ENCODE results near the gene GSG1L. TPM values are rescaled to one million over a fixed set of nuclear protein-coding genes. Genes with fewer than 3 reads are reported as not detected.

GSG1L gene
- total RNA-seq, 1 donor from 2014 or later: 1.6 TPM

DNA sequence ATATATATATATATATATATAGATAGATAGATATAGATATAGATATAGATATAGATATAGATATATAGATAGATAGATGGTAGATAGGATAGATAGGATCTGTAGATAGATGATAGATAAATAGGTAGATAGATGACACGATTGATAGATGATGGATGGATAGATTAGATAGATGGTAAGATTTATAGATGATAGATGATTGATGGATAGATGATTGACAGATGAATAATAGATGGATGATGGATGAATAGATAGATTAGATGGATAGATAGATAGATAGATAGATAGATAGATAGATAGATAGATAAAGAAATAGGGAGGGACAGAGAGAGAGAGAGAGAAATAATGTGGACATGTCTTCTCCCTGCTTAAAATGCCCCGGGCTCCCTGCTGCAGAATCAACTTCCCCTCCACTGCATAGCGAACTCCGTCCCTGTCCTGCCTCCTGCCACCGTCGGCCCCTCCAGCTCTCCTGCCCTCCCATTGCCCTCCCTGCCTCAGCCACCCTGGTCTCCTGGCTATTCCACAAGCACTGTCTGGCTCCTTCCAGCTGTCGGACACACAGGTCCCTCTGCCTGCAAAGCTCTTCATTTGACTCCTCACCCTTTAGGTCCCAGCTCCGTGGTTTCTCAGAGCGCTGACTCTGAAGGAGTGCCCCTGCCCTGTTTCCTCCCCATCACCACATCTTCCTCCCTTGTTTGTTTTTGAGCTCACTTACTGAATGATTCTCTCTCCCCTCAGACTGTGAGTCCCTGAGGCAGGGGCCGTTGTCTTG lies 259.6 kb downstream of the GSG1L start:
- intact Hi-C loops (cut with DNase I): no loop called here
- no peaks in the 10 kb centered on the region for H3K27me3 ChIP-seq
- no peak overlapping the region for H3K4me3 ChIP-seq
- TF ChIP-seq, protein P1, sequence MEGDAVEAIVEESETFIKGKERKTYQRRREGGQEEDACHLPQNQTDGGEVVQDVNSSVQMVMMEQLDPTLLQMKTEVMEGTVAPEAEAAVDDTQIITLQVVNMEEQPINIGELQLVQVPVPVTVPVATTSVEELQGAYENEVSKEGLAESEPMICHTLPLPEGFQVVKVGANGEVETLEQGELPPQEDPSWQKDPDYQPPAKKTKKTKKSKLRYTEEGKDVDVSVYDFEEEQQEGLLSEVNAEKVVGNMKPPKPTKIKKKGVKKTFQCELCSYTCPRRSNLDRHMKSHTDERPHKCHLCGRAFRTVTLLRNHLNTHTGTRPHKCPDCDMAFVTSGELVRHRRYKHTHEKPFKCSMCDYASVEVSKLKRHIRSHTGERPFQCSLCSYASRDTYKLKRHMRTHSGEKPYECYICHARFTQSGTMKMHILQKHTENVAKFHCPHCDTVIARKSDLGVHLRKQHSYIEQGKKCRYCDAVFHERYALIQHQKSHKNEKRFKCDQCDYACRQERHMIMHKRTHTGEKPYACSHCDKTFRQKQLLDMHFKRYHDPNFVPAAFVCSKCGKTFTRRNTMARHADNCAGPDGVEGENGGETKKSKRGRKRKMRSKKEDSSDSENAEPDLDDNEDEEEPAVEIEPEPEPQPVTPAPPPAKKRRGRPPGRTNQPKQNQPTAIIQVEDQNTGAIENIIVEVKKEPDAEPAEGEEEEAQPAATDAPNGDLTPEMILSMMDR (IDR thresholded peaks at IDR 0.05): no peak
- DNase-seq: no peak
- ATAC-seq: no peak
- H3K4me1 ChIP-seq: no peaks in the 10 kb centered on the region
- H3K9me3 ChIP-seq: no peaks in the 10 kb centered on the region
- no peak overlapping the region for H3K27ac ChIP-seq
- H3K36me3 ChIP-seq: no peaks in the 10 kb centered on the region

DNA sequence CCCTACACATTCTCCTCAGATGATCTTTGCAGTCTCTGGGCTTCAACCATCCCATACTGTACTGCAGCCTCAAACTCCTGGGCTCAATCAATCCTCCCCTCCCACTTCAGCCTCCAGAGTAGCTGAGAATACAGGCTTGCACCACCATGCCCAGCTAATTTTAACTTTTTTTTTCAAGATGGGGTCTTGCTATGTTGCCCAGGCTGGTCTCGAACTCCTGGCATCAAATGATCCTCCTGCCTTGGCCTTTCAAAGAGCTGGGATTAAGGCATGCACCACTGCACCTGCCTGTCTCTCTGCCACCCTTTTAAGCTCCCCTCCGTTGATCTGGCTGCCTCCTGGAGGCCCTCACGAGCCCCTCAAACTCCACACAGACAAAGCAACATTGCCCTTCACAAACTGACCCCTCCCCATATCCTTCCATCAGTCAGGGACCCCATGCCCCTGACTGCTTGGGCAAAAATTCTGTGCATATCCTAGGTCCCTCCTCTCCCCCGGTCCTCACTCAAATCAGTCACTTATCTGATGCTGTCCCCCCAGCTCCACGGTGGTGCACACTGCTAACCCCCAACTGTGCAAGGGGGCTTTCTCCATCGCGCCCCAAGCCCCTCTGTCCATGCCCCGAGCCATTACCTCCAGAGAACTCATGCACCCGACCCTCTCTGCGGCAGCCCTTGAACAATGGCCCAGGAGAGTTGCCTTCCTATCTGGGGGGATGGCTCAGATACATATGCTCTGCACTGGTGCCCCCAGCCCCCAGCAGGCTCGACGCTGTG lies 260.7 kb downstream of the GSG1L start:
- TF ChIP-seq, protein P1 (IDR thresholded peaks at IDR 0.05): no peak
- H3K27me3 ChIP-seq: no peaks in the 10 kb centered on the region
- no peaks in the 10 kb centered on the region for H3K4me1 ChIP-seq
- H3K36me3 ChIP-seq: no peaks in the 10 kb centered on the region
- H3K4me3 ChIP-seq: no peak overlapping the region
- no peaks in the 10 kb centered on the region for H3K9me3 ChIP-seq
- H3K27ac ChIP-seq: no peak overlapping the region
- DNase-seq: no peak
- intact Hi-C loops (cut with DNase I): no loop called here
- no peak for ATAC-seq

DNA sequence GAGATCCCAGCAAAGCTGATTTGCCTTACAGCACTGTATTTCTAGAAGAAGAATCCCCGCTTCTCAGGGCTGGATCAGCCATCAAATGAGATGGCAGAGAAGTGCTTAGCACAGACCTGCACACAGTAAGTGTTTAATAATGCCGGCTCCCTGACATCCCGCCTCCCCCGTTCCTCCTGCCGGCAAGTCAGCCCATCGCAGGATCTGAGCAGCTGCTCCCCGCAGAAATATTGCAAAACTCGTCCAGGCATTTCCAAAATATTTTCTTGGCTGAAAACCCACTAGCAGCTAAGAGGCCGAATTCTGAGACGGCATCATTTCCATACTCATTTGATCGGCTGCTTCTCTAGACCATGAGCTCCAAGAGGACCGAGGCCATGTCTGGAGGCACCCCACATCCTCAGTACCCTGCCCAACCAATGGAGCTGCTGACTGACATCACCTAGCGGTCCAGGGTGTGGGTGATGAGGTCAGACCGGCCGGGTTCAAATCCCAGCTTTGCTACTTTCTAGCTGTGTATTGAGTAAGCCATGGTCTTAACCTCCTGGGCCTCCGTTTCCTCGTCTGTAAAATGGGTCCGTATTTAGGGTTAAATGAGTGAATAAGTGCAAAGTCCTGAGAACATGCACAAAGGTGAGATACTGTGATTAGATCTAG lies 262.1 kb downstream of the GSG1L start:
- H3K36me3 ChIP-seq: no peaks in the 10 kb centered on the region
- H3K27me3 ChIP-seq: no peaks in the 10 kb centered on the region
- TF ChIP-seq, protein P1 (IDR thresholded peaks at IDR 0.05): no peak
- intact Hi-C loops (cut with DNase I): no loop called here
- H3K9me3 ChIP-seq: no peaks in the 10 kb centered on the region
- no peak overlapping the region for H3K4me3 ChIP-seq
- H3K4me1 ChIP-seq: no peaks in the 10 kb centered on the region
- H3K27ac ChIP-seq: no peak overlapping the region
- ATAC-seq (no peak), DNase-seq (no peak)

DNA sequence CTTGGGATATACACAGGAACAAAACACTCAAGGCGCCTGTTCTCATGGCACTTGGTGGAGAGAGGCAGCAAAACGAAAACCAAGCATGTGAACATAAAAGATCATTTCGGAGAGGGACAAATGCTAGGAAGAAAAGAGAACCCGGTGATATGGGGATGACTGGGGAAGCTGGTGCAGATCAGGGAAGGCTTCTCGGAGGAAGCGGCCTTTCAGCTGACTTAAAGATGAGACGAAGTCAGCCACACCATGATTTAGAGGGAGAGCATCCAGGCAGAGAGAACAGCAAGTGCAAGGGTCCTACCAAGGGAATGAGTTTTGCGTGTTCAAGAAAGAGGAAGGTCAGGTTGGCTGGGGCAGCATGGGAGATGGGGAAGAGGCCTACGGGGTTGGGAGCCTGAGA lies 262.7 kb downstream of the GSG1L start:
- DNase-seq: no peak
- intact Hi-C loops (cut with DNase I): no loop called here

DNA sequence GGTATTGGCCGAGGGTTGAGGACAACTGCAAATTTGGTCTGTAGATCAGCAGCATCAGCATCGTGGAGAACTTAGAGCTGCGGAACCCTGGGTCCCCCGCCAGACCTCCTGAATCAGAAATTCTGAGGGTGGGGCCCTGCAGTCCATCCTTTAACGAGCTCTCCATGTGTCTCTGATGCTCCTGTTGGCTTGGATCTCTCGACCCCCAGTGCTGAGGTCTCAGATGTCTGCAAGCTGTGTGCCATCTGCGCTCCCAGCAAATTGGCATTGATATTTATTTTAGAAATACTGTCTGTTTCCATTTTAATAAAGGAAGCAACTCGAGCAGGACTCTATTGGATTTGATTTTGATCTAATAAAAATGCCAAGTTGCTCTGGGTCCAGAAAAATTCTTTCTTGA lies 263.6 kb downstream of the GSG1L start:
- ATAC-seq (no peak), DNase-seq (no peak)
- H3K27me3 ChIP-seq: no peaks in the 10 kb centered on the region
- H3K9me3 ChIP-seq: no peaks in the 10 kb centered on the region
- TF ChIP-seq, protein P1 (IDR thresholded peaks at IDR 0.05): no peak
- no peaks in the 10 kb centered on the region for H3K4me1 ChIP-seq
- intact Hi-C loops (cut with DNase I): no loop called here
- no peaks in the 10 kb centered on the region for H3K36me3 ChIP-seq
- H3K4me3 ChIP-seq: no peak overlapping the region
- H3K27ac ChIP-seq: no peak overlapping the region

More for the DNA sequence above, 262.7 kb downstream of the GSG1L start:
- H3K9me3 ChIP-seq: no peaks in the 10 kb centered on the region
- ATAC-seq: no peak
- no peak overlapping the region for H3K4me3 ChIP-seq
- no peaks in the 10 kb centered on the region for H3K4me1 ChIP-seq
- H3K27ac ChIP-seq: no peak overlapping the region
- no peaks in the 10 kb centered on the region for H3K27me3 ChIP-seq
- TF ChIP-seq, protein P1 (IDR thresholded peaks at IDR 0.05): no peak
- H3K36me3 ChIP-seq: no peaks in the 10 kb centered on the region

All from upper lobe of right lung (tissue), 1 donor.